Gastroesophageal sphincter (tissue), 3 donors: ENCODE results near the gene CNOT3.
"Not testable (repeated sequence)": the region's sequence is repeated elsewhere in the genome, so short reads cannot be mapped to it uniquely, and the experiment has no call there.

ENCODE experiments used
- EP300 ChIP-seq: sonication (generic); formaldehyde crosslinking; IDR thresholded peaks from one replicate; pipeline ENCODE4 v1.6.1; 2017; ENCODE audit warnings: antibody characterized with exemption, mild to moderate bottlenecking
- POLR2A ChIP-seq, 2 donors: fragments of 450-650 bp; IDR thresholded peaks; one replicate each; pipeline ENCODE4 v1.6.1; 2017; ENCODE audit warnings: antibody characterized with exemption in 2 of 2, mild to moderate bottlenecking in 2 of 2, moderate library complexity in 1 of 2
- TF ChIP-seq, protein P1 (sequence below), 4 experiments: fragments of 200-600 bp in 2 of 4; fragments of 450-650 bp in 2 of 4; sonication (generic) in 1 of 4; IDR thresholded peaks; one replicate each; pipeline ENCODE4 v1.5.1; 2017 to 2019; ENCODE audit warnings: antibody characterized with exemption in 4 of 4, mild to moderate bottlenecking in 2 of 4, moderate library complexity in 2 of 4

DNA sequence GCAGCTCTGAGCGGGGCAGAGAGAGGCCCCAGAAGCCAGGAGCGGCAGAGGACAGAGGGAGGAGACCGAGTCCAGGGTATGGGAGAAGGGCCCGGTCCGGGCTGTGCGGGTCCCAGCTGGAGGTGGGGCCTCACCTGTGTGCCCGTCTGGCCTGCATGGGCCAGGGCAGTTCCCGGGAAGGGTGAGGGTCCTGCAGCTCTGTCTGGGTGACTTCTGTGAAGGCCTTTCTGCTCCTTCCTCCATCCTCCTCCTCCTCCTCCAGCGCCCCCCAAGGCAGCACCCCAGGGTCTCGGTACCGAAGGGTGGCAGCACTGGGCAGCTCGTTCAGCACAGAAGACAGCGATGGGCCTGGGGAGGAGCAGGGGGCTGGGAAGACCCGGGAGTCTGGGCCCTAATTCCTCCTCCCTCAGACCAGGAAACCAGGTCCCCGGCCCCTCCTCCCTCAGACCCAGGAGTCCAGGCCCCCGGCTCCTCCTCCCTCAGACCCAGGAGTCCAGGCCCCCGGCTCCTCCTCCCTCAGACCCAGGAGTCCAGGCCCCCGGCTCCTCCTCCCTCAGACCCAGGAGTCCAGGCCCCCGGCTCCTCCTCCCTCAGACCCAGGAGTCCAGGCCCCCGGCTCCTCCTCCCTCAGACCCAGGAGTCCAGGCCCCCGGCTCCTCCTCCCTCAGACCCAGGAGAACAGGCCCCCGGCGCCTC is 34.3 kb downstream of the CNOT3 start:
- TF ChIP-seq, protein P1, sequence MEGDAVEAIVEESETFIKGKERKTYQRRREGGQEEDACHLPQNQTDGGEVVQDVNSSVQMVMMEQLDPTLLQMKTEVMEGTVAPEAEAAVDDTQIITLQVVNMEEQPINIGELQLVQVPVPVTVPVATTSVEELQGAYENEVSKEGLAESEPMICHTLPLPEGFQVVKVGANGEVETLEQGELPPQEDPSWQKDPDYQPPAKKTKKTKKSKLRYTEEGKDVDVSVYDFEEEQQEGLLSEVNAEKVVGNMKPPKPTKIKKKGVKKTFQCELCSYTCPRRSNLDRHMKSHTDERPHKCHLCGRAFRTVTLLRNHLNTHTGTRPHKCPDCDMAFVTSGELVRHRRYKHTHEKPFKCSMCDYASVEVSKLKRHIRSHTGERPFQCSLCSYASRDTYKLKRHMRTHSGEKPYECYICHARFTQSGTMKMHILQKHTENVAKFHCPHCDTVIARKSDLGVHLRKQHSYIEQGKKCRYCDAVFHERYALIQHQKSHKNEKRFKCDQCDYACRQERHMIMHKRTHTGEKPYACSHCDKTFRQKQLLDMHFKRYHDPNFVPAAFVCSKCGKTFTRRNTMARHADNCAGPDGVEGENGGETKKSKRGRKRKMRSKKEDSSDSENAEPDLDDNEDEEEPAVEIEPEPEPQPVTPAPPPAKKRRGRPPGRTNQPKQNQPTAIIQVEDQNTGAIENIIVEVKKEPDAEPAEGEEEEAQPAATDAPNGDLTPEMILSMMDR (IDR thresholded peaks at IDR 0.05): not testable (repeated sequence)
- not testable (repeated sequence) for TF ChIP-seq POLR2A (IDR thresholded peaks at IDR 0.05); EP300
